ENCODE measurements around the gene PYHIN1. TPM values are rescaled to one million over a fixed set of nuclear protein-coding genes. Genes with fewer than 3 reads are reported as not detected.

PYHIN1 gene
- total RNA-seq, 4 donors from 2014 or later: 0.61 to 2.3 (median 1.7) TPM; not detected in 1

DNA sequence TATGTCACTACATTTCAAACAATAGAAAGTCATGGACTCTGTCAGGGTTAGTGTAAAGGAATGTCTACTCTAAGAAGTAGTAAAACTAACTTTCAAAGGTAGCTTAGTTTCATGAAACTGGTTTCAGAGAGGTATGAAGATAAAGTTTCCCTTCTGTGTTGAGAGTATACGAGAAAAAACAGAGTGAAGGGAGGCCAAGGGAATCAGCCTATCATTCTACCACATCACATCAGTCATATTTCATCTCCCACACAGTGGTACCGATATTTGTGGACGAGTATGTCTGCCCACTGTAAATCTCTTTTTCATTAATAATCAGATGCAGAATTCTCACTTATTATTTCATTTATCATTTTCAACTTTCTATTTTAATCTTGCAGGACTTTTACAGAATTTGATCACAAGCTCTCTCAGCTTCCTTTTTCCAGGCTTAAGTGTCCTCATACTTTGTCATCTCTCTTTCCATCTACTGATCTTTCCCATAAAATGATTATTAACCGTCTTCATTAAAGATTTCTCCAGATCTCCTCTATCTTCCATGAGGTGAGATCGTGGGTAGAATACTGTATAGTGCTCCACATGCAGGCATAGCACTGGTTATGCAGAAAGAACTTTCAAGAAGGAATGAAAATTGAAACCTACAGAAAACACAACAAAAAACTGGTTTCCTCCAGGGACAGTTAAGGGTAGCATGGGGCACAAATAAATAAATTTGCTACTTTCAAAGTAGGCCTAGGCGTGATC lies 66.9 kb downstream of the PYHIN1 start:
- Histone ChIP-seq H3K9me3 (no peaks in the 10 kb centered on the region), H3K27me3 (no peaks in the 10 kb centered on the region), H3K4me3 (peak overlapping the region in 3 of 4 donors; percentile 46 to 66 (median 47)), H3K36me3 (no peaks in the 10 kb centered on the region), H3K27ac (peak overlapping the region in 2 of 4 donors; percentile 89 to 90), H3K4me1 (peaks cover 0 to 47% (median 7%) of the 10 kb centered on the region in 3 donors)
- TF ChIP-seq, protein P1, sequence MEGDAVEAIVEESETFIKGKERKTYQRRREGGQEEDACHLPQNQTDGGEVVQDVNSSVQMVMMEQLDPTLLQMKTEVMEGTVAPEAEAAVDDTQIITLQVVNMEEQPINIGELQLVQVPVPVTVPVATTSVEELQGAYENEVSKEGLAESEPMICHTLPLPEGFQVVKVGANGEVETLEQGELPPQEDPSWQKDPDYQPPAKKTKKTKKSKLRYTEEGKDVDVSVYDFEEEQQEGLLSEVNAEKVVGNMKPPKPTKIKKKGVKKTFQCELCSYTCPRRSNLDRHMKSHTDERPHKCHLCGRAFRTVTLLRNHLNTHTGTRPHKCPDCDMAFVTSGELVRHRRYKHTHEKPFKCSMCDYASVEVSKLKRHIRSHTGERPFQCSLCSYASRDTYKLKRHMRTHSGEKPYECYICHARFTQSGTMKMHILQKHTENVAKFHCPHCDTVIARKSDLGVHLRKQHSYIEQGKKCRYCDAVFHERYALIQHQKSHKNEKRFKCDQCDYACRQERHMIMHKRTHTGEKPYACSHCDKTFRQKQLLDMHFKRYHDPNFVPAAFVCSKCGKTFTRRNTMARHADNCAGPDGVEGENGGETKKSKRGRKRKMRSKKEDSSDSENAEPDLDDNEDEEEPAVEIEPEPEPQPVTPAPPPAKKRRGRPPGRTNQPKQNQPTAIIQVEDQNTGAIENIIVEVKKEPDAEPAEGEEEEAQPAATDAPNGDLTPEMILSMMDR (IDR thresholded peaks at IDR 0.05): no peak
- no peak for TF ChIP-seq POLR2A (IDR thresholded peaks at IDR 0.05)
- no peak for DNase-seq
- intact Hi-C loops (cut with DNase I): loop anchor here (10.0 kb wide), 1 partner anchor 793 kb away; no protein-coding TSS in a partner anchor
- WGBS, 2 donors: 40 to 44% methylated on average over 5 to 6 of the region's 6 CpGs

DNA sequence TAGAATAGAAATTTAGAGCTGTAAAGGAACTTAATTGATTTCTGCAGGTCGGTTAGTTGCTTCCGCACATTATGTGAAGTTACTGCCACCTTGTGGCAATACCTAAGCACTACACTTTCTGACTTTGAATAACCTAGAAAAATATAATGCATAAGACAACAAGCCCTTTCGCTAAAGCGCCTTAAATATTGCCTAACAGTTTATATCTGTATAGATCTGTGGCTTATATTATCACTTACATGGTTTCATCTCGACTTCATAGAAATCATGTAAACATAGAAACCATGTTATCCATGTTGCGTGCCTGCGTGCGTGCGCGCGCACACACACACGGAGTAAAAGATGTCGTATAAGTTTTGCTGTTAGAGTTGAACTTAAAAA lies 67.4 kb downstream of the PYHIN1 start:
- peak overlapping the region; percentile 77 to 93 (median 90) for H3K27ac ChIP-seq
- 20 to 21% methylated on average over 13 of the region's 13 CpGs for WGBS, 2 donors
- no peaks in the 10 kb centered on the region for H3K9me3 ChIP-seq
- no peaks in the 10 kb centered on the region for H3K27me3 ChIP-seq
- peaks cover 0 to 47% (median 7%) of the 10 kb centered on the region in 3 donors for H3K4me1 ChIP-seq
- H3K4me3 ChIP-seq: peak overlapping the region; percentile 24 to 66 (median 46)
- H3K36me3 ChIP-seq: no peaks in the 10 kb centered on the region
- no peak for TF ChIP-seq POLR2A (IDR thresholded peaks at IDR 0.05)
- TF ChIP-seq, protein P1 (IDR thresholded peaks at IDR 0.05): peak; percentile 86 to 96 (median 92)
- DNase-seq: no peak
- intact Hi-C loops (cut with DNase I): loop anchor here (10.0 kb wide), 1 partner anchor 794 kb away; no protein-coding TSS in a partner anchor

DNA sequence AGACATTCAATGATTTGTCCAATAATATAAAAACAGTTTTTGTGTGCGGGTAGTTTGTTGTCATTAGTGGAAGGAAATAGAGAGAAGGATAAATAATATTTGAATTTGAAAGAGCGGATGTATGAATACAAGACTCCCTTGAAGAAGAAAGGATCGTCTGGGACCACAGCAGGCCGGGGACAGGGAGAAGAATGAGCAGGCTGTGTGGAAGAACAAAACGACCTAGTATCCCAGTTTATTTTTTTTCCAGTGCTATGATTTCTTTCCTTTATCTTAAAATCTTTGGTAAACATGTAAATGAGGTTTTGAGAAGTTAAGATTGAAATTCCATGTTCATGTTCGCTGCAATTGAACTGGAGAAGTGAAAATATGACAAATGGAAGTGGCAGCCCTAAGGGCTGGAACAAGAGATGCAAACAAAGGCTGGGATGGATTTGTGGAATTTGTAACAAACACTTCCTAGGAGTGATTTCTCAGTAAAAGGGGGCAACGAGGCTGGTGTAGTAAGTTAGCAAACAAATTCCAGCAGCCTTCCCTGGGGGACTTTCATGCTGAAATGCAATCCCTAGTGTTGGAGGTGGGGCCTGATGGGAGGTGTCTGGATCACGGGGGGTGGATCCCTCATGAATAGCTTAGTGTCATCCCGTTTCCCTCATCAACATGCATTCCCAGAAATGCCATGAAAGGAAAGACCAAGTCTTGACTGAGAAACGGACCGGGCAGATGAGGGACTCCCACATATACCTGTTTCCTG lies 68.1 kb downstream of the PYHIN1 start:
- Histone ChIP-seq H3K9me3 (no peaks in the 10 kb centered on the region), H3K4me1 (peaks cover 0 to 47% (median 7%) of the 10 kb centered on the region in 3 donors), H3K27me3 (no peaks in the 10 kb centered on the region), H3K4me3 (peak overlapping the region; percentile 24 to 66 (median 46)), H3K27ac (peak overlapping the region; percentile 77 to 93 (median 90)), H3K36me3 (no peaks in the 10 kb centered on the region)
- peak in 2 of 4 donors; percentile 62 to 79 for TF ChIP-seq POLR2A (IDR thresholded peaks at IDR 0.05)
- TF ChIP-seq, protein P1 (IDR thresholded peaks at IDR 0.05): no peak
- 8 to 16% methylated on average over 11 of the region's 11 CpGs for WGBS, 2 donors
- no peak for DNase-seq
- intact Hi-C loops (cut with DNase I): loop anchor here (10.0 kb wide), 1 partner anchor 795 kb away; no protein-coding TSS in a partner anchor

DNA sequence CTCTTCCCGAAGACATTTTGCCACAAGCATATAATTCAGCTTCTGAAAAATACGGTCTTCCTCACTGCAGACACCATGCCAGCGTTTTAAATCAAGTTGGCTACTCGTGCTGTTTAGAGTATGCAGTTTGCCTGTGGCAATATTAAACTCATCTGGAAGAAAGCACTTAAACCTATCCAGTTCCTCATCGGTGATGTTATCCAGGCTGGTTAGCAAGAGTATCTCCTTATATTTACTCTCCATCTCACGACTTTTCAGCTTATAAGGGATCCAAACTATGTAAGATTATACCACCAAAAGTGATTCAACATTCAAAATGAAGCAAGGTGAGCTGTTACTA lies 68.7 kb downstream of the PYHIN1 start:
- no peaks in the 10 kb centered on the region for H3K36me3 ChIP-seq
- DNase-seq: no peak
- 17 to 23% methylated on average over 6 of the region's 6 CpGs for WGBS, 2 donors
- no peaks in the 10 kb centered on the region for H3K9me3 ChIP-seq
- no peaks in the 10 kb centered on the region for H3K27me3 ChIP-seq
- peaks cover 0 to 50% (median 8%) of the 10 kb centered on the region in 3 donors for H3K4me1 ChIP-seq
- peak overlapping the region; percentile 77 to 93 (median 90) for H3K27ac ChIP-seq
- TF ChIP-seq POLR2A (IDR thresholded peaks at IDR 0.05): no peak
- TF ChIP-seq, protein P1 (IDR thresholded peaks at IDR 0.05): no peak
- intact Hi-C loops (cut with DNase I): no loop called here
- peak overlapping the region; percentile 22 to 66 (median 46) for H3K4me3 ChIP-seq

DNA sequence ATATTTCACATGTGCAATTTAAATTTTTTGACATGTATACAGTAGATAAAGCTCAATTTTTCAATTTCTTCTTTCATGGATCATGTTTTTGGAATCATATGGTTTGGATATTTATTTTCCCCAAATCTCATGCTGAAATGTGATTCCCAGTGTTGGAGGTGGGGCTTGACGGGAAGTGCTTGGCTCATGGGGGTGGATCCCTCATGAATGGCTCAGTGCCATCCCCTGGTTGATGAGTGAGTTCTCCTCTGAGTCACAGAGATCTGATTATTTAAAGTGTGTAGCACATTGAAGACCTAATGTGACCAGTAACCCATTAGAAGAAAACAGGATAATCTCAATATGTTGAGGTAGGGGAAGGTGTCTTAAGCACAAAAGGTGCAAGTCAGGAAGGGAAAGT lies 69.3 kb downstream of the PYHIN1 start:
- H3K4me3 ChIP-seq: peak overlapping the region; percentile 22 to 66 (median 46)
- H3K27me3 ChIP-seq: no peaks in the 10 kb centered on the region
- TF ChIP-seq POLR2A (IDR thresholded peaks at IDR 0.05): no peak
- TF ChIP-seq, protein P1 (IDR thresholded peaks at IDR 0.05): no peak
- 0 to 45% methylated on average over 1 of the region's 1 CpG for WGBS, 2 donors
- intact Hi-C loops (cut with DNase I): no loop called here
- peak overlapping the region; percentile 77 to 93 (median 90) for H3K27ac ChIP-seq
- H3K9me3 ChIP-seq: no peaks in the 10 kb centered on the region
- H3K4me1 ChIP-seq: peaks cover 0 to 56% (median 14%) of the 10 kb centered on the region in 3 donors
- no peaks in the 10 kb centered on the region for H3K36me3 ChIP-seq
- no peak for DNase-seq
